BLaER1 treated with 17β-estradiol and CSF1 and Interleukin-3, amounts not matched to agents 10 nM and 100 nM (cell line): Measurements from ENCODE around the gene RNFT1.
"Not testable (repeated sequence)": the region's sequence is repeated elsewhere in the genome, so short reads cannot be mapped to it uniquely, and the experiment has no call there.

Experiments
- H3K27ac ChIP-seq, 11 experiments: shearing (Covaris generic); formaldehyde crosslinking; 2 replicates each; pipeline ENCODE4 v1.8.1; 2022
- H3K27me3 ChIP-seq, 11 experiments: shearing (Covaris generic); formaldehyde crosslinking; 2 replicates each; pipeline ENCODE4 v1.8.1; 2022
- H3K36me3 ChIP-seq, 11 experiments: shearing (Covaris generic); formaldehyde crosslinking; 2 replicates each; pipeline ENCODE4 v1.8.1; 2022
- H3K4me1 ChIP-seq, 10 experiments: shearing (Covaris generic); formaldehyde crosslinking; 2 replicates each; pipeline ENCODE4 v1.8.1; 2022
- H3K4me2 ChIP-seq, 11 experiments: shearing (Covaris generic); formaldehyde crosslinking; 2 replicates each; pipeline ENCODE4 v1.8.1; 2022
- H3K4me3 ChIP-seq, 10 experiments: shearing (Covaris generic); formaldehyde crosslinking; 2 replicates each; pipeline ENCODE4 v1.8.1; 2022
- H3K9ac ChIP-seq, 11 experiments: shearing (Covaris generic); formaldehyde crosslinking; 2 replicates each; pipeline ENCODE4 v1.8.1; 2022
- H3K9me3 ChIP-seq, 11 experiments: shearing (Covaris generic); formaldehyde crosslinking; replicated peaks in 1 of 11; 2 replicates each; pipeline ENCODE4 v1.8.1; 2022
- H4K20me1 ChIP-seq, 11 experiments: shearing (Covaris generic); formaldehyde crosslinking; 2 replicates each; pipeline ENCODE4 v1.8.1; 2022
- Cebpa-rat ChIP-seq, 11 experiments: shearing (Covaris generic); IDR thresholded peaks; 2 replicates each; pipeline ENCODE4 v1.8.1; 2022

The RNFT1 gene

DNA sequence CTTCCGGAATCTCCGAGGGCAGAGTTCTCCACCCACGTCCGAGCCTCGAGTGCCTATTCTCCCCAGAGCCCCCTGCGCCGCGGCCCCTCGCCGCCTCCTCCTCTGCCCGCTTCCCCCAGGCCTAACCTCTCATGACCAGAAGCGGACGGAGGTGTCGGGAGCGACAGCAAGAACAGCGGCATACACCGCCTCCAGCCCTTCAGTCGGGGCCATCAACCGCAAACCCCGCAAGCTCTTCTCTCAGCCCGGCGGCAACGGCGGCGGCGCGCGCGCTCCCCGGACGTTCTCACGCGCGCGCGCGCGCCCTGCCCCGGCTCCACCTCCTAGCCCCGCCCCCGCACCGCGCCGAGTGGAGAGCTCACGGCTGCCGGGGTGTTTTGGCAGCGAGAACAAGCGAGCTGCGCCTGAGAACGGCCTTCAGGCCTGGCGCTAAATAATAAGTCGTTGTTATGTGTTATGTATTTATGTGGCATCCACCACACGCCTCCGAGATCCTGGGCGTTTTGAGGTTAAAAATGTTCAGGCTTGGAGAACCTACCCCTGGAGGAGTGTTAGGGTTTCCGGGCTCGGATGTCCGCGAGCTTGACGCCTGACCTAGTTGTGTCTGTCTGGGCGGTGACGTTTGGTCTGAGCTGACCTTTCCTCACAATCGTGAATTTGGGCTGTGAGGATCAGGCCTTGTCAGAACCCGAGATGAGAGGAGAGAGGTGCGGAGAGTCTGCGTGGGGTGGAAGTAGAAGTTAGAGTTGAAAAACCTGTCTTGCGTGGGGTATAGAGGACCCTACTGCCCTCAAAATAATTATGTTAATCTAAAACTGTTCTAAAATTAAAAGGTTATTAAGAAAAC, at the start of gene RNFT1:
Gene RNFT1, minus strand, starts transcription at position 259 of the 847 bp plus-strand sequence. Its CDS starts 77 bp downstream, at position 182.
- H3K4me1 ChIP-seq, result peaks cover 18 to 23% (median 22%) of the 10 kb centered on the region in 10 experiments
- no peak for TF ChIP-seq Cebpa-rat (IDR thresholded peaks at IDR 0.05)
- peak within 1 kb of the TSS; percentile 84 to 95 (median 90) for H3K9ac ChIP-seq
- peaks cover 0 to 18% (median 8%) of the 10 kb centered on the region in 11 experiments; a peak in 9 of 22 replicates for H4K20me1 ChIP-seq
- no peaks in the 10 kb centered on the region for H3K27me3 ChIP-seq
- peaks cover 0 to 29% (median 12%) of the 10 kb centered on the region in 11 experiments; a peak in 17 of 22 replicates for H3K36me3 ChIP-seq
- H3K9me3 ChIP-seq, result no peaks in the 10 kb centered on the region
- H3K27ac ChIP-seq, result peak within 1 kb of the TSS; percentile 81 to 95 (median 90)
- peak within 1 kb of the TSS; percentile 73 to 93 (median 91) for H3K4me2 ChIP-seq
- H3K4me3 ChIP-seq, result peak within 1 kb of the TSS; percentile 68 to 80 (median 74)

- H4K20me1 ChIP-seq, H3K4me2 ChIP-seq, H3K4me1 ChIP-seq, H3K4me3 ChIP-seq, H3K27ac ChIP-seq, H3K36me3 ChIP-seq, H3K27me3 ChIP-seq, H3K9ac ChIP-seq, H3K9me3 ChIP-seq: not testable (repeated sequence)
These were observed 44.8 kb upstream of the RNFT1 start for GRCh38 chr17:60009326-60009725.

GRCh38 chr17:60008377-60008776, 43.8 kb upstream of the RNFT1 start:
- H3K36me3 ChIP-seq, H3K4me1 ChIP-seq, H3K27ac ChIP-seq, H3K27me3 ChIP-seq, H3K9me3 ChIP-seq, H4K20me1 ChIP-seq, H3K4me3 ChIP-seq, H3K9ac ChIP-seq, H3K4me2 ChIP-seq: not testable (repeated sequence)

- Histone ChIP-seq H3K9ac (no peak overlapping the region), H4K20me1 (no peaks in the 10 kb centered on the region), H3K9me3 (no peaks in the 10 kb centered on the region), H3K36me3 (no peaks in the 10 kb centered on the region), H3K27me3 (no peaks in the 10 kb centered on the region), H3K4me2 (no peak overlapping the region), H3K4me3 (no peak overlapping the region), H3K27ac (no peak overlapping the region), H3K4me1 (no peaks in the 10 kb centered on the region)
- TF ChIP-seq Cebpa-rat (IDR thresholded peaks at IDR 0.05), result no peak
These were observed 41.6 kb upstream of the RNFT1 start for GRCh38 chr17:60006160-60006559.

GRCh38 chr17:60004561-60004960, 40.0 kb upstream of the RNFT1 start:
- not testable (repeated sequence) for H3K4me3 ChIP-seq, H3K9ac ChIP-seq, H3K27ac ChIP-seq, H3K27me3 ChIP-seq, H3K9me3 ChIP-seq, H3K4me2 ChIP-seq, H4K20me1 ChIP-seq, H3K4me1 ChIP-seq, H3K36me3 ChIP-seq

GRCh38 chr17:60002405-60002804, 37.9 kb upstream of the RNFT1 start:
- H4K20me1 ChIP-seq, H3K4me1 ChIP-seq, H3K9me3 ChIP-seq, H3K4me3 ChIP-seq, H3K36me3 ChIP-seq, H3K9ac ChIP-seq, H3K27ac ChIP-seq, H3K27me3 ChIP-seq, H3K4me2 ChIP-seq: not testable (repeated sequence)

DNA sequence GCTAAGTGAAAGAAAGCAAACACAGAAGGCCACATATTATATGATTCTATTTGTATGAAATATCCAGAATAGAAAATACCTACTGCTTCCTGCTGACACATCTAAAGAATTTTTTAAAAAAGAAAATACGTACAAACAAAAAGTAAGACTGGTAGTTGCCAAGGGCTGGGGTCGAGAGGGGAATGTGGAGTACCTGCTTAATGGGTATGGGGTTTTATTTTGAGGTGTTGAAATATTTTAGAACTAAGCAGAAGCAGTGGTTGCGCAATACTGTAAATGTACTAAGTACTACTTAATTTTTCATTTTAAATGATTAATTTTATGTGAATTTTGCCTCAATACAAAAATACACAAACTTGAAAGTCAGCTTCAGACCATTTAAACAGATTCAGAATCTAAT, 32.1 kb upstream of the RNFT1 start:
- not testable (repeated sequence) for H3K4me2 ChIP-seq, H3K9me3 ChIP-seq, H3K4me1 ChIP-seq, H3K9ac ChIP-seq, H3K27ac ChIP-seq, H4K20me1 ChIP-seq, H3K36me3 ChIP-seq, H3K4me3 ChIP-seq, H3K27me3 ChIP-seq

DNA sequence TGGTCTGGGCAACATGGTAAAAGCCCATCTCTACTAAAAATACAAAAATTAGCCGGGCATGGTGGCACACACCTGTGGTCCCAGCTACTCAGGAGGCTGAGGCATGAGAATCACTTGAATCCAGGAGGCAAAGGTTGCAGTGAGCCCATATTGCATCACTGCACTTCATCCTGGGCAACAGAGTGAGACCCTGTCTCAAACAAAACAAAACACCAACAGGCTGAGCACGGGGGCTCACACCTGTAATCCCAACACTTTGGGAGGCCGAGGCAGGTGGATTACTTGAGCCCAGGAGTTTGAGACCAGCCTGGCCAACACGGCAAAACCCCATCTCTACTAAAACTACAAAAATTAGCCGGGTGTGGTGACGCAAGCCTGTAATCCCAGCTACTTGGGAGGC, 10.6 kb upstream of the RNFT1 start:
- not testable (repeated sequence) for H4K20me1 ChIP-seq, H3K9ac ChIP-seq, H3K4me3 ChIP-seq, H3K9me3 ChIP-seq, H3K4me2 ChIP-seq, H3K27ac ChIP-seq, H3K36me3 ChIP-seq, H3K27me3 ChIP-seq, H3K4me1 ChIP-seq

DNA sequence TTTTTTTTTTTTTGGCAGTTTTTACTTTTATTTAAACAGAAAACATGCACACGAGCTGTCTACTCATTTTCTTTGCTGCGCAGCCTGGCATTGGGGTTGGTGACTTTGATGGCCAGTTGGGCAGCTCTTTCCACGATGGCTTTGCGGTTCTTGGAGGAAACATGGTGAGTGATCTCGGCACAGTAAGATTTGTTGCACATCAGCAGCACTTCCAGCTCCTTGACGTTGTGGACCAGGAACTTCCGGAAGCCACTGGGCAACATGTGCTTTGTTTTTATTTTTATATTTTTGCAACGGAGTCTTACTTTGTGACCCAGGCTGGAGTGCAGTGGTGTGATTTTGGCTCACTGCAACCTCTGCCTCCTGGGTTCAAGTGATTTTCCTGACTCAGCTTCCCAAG, 8.9 kb upstream of the RNFT1 start:
- H4K20me1 ChIP-seq, H3K27ac ChIP-seq, H3K27me3 ChIP-seq, H3K4me2 ChIP-seq, H3K36me3 ChIP-seq, H3K4me3 ChIP-seq, H3K4me1 ChIP-seq, H3K9ac ChIP-seq, H3K9me3 ChIP-seq: not testable (repeated sequence)

DNA sequence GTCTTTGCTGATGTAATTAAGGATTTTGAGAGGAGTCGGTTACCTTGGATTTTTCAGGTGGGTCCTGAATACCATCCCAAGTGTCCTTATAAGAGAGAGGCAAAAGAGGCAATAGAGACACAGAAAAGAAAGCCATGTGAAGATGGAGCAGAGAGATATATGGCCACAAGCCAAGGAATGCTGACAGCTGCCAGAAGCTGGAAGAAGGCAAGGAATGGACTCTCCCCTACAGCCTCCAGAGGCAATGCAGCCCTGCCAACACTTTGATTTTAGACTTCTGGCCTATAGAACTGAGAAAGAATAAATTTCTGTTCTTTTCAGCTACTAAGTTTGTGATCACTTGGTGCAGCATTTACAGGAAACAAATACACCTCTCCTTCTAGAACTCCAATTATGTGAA, 8.2 kb upstream of the RNFT1 start:
- Histone ChIP-seq H4K20me1 (no peaks in the 10 kb centered on the region), H3K9ac (no peak overlapping the region), H3K4me2 (no peak overlapping the region), H3K27me3 (no peaks in the 10 kb centered on the region), H3K4me1 (no peaks in the 10 kb centered on the region), H3K27ac (no peak overlapping the region), H3K4me3 (no peak overlapping the region), H3K9me3 (no peaks in the 10 kb centered on the region), H3K36me3 (no peaks in the 10 kb centered on the region)
- no peak for TF ChIP-seq Cebpa-rat (IDR thresholded peaks at IDR 0.05)

DNA sequence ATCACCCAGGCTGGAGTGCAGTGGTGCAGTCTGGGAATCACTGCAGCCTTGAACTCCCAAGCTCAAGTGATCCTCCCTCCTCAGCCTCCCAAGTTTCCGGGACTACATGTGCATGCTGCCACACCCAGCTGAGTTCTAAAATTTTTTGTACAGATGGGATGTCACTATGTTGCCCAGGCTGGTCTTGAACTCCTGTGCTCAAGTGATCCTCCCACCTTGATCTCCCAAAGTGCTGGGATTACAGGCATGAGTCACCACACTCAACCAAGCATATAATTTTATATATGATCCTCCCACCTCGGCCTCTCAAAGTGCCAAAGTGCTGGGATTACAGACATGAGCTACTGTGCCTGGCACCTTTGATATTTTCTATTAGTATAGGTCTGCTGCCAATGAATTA, 7.2 kb upstream of the RNFT1 start:
- not testable (repeated sequence) for H3K9ac ChIP-seq, H3K9me3 ChIP-seq, H3K36me3 ChIP-seq, H4K20me1 ChIP-seq, H3K4me2 ChIP-seq, H3K27ac ChIP-seq, H3K4me1 ChIP-seq, H3K27me3 ChIP-seq, H3K4me3 ChIP-seq
